GM12864 (cell line): ENCODE results near the gene RAP1GAP2.

Experiments
- DNase-seq: peaks from one replicate; pipeline ENCODE4 v3.0.0-alpha.2; 2011; ENCODE audit warnings: low read depth
- H3K4me3 ChIP-seq: 2 replicates; pipeline ENCODE4 v1.5.1; 2011; ENCODE audit warnings: mild to moderate bottlenecking, low read depth, low read length, control low read depth
- CTCF ChIP-seq: IDR thresholded peaks from 2 replicates; pipeline ENCODE4 v1.5.1; 2011; ENCODE audit warnings: low read depth, mild to moderate bottlenecking, moderate library complexity, low read length, control low read depth, inconsistent platforms; ENCODE audit errors: missing control alignments

Gene RAP1GAP2

GRCh38 chr17:3002538-3003295 lies 206.5 kb downstream of the RAP1GAP2 start:
- peak overlapping the region; percentile 27; the same call in 1 of the 2 replicates for H3K4me3 ChIP-seq
- DNase-seq, result peak; percentile 93
- no peak for TF ChIP-seq CTCF

GRCh38 chr17:3003296-3004149 lies 207.3 kb downstream of the RAP1GAP2 start:
- no peak for TF ChIP-seq CTCF
- DNase-seq, result peak; percentile 55
- peak overlapping the region; percentile 27 for H3K4me3 ChIP-seq

- H3K4me3 ChIP-seq, result peak overlapping the region; percentile 26
- no peak for TF ChIP-seq CTCF
- peak; percentile 33 for DNase-seq
Measured at GRCh38 chr17:3004150-3004801, 208.0 kb downstream of the RAP1GAP2 start.

- no peak overlapping the region for H3K4me3 ChIP-seq
- no peak for DNase-seq
Measured at GRCh38 chr17:3004925-3005324, 208.7 kb downstream of the RAP1GAP2 start.

GRCh38 chr17:3005696-3006095 lies 209.5 kb downstream of the RAP1GAP2 start:
- no peak for DNase-seq
- H3K4me3 ChIP-seq, result no peak overlapping the region
- TF ChIP-seq CTCF, result no peak

More at GRCh38 chr17:3004925-3005324, 208.7 kb downstream of the RAP1GAP2 start:
- TF ChIP-seq CTCF, result no peak

- no peak for TF ChIP-seq CTCF
- DNase-seq, result no peak
- H3K4me3 ChIP-seq, result no peak overlapping the region
Measured at GRCh38 chr17:3006801-3007200, 210.6 kb downstream of the RAP1GAP2 start.
